HCT116 (cell line): ENCODE results near the gene C14orf132. TPM values are rescaled to one million over a fixed set of nuclear protein-coding genes. Genes with fewer than 3 reads are reported as not detected.

Experiments used
- ATAC-seq: fragments of 200-7000 bp; cut with Tn5 transposase; 2 replicates; pipeline ENCODE4 v1.9.1; 2020; ENCODE audit warnings: mild to moderate bottlenecking, moderate library complexity
- Bru-seq: library from RNA; stranded (reverse); fragments of 400-500 nt; gene quantifications from one replicate; lab custom pipeline; 2021; lab: Mats Ljungman, UMichigan
- BruChase-seq, 2 experiments: library from RNA; stranded (reverse); fragments of 400-500 nt; gene quantifications; one replicate each; lab custom pipeline; 2021; lab: Mats Ljungman, UMichigan
- BruUV-seq: library from RNA; stranded (reverse); fragments of 400-500 nt; replicated peaks from 2 replicates; lab custom pipeline; 2021; lab: Mats Ljungman, UMichigan
- CTCF ChIA-PET: fragments of 300-600 bp; sonication (Branson Sonifier 250); formaldehyde crosslinking; loops from one replicate; lab custom pipeline; 2021; ENCODE audit warnings: antibody characterized with exemption; lab: Charles Lee
- POLR2A ChIA-PET: fragments of 300-600, 350-600 bp; sonication (Branson Sonifier 250); formaldehyde crosslinking; loops from one replicate; lab custom pipeline; 2021; ENCODE audit warnings: antibody characterized with exemption; lab: Charles Lee
- RAD21 ChIA-PET, 2 experiments: fragments of 300-600 bp; sonication (Branson Sonifier 250); formaldehyde crosslinking; loops; one replicate each; lab custom pipeline; 2023; ENCODE audit warnings: low total read pairs in 2 of 2; ENCODE audit not compliant: uncharacterized antibody in 2 of 2, unreplicated experiment in 2 of 2, low non-redundant PET in 1 of 2; lab: Charles Lee
- DNase-seq: peaks from one replicate; pipeline ENCODE4 v3.0.0-alpha.2; 2010; ENCODE audit warnings: low read depth, low spot score
- H2AFZ ChIP-seq: fragments of 200-600 bp; shearing (Covaris generic), sonication (generic); 2 replicates; pipeline ENCODE4 v1.6.1; 2017; ENCODE audit warnings: low read depth, mixed run types, mixed read lengths, antibody characterized with exemption, low read length; ENCODE audit not compliant: poor library complexity, severe bottlenecking
- H3K27ac ChIP-seq: 2 replicates; pipeline ENCODE4 v1.5.1; 2012; ENCODE audit warnings: low read depth, low read length
- H3K27me3 ChIP-seq: fragments of 200-600 bp; sonication (generic); 2 replicates; pipeline ENCODE4 v1.6.1; 2016; ENCODE audit warnings: mixed run types, low read length, mixed read lengths; ENCODE audit not compliant: insufficient read depth
- H3K36me3 ChIP-seq, 2 experiments: fragments of 200-500 bp in 1 of 2; fragments of 200-600 bp in 1 of 2; sonication (Bioruptor generic) in 1 of 2; sonication (generic) in 1 of 2; 2 replicates each; pipeline versions ENCODE4 v1.5.1 to v1.6.1; 2014 to 2016; ENCODE audit warnings: low read length in 2 of 2, inconsistent platforms in 1 of 2, mixed read lengths in 1 of 2, mixed run types in 1 of 2; ENCODE audit not compliant: insufficient read depth in 2 of 2, control insufficient read depth in 1 of 2
- H3K4me1 ChIP-seq, 2 experiments: fragments of 200-600 bp in 1 of 2; sonication (generic) in 1 of 2; 2 replicates each; pipeline versions ENCODE4 v1.5.1 to v1.6.1; 2012 to 2017; ENCODE audit warnings: low read length in 2 of 2, inconsistent platforms in 1 of 2, mild to moderate bottlenecking in 1 of 2, mixed read lengths in 1 of 2, mixed run types in 1 of 2, moderate library complexity in 1 of 2; ENCODE audit not compliant: insufficient read depth in 2 of 2, control insufficient read depth in 1 of 2
- H3K4me2 ChIP-seq: fragments of 200-600 bp; sonication (generic); 2 replicates; pipeline ENCODE4 v1.6.1; 2017; ENCODE audit warnings: mixed run types, low read length, mixed read lengths
- H3K4me3 ChIP-seq, 2 experiments: fragments of 200-600 bp in 1 of 2; sonication (generic) in 1 of 2; replicated peaks in 1 of 2; 2 replicates each; pipeline ENCODE4 v1.5.1; 2011 to 2016; ENCODE audit warnings: low read length in 2 of 2, control low read depth in 1 of 2, low read depth in 1 of 2, mild to moderate bottlenecking in 1 of 2, mixed read lengths in 1 of 2, mixed run types in 1 of 2
- H3K79me2 ChIP-seq: fragments of 200-600 bp; sonication (generic); 2 replicates; pipeline ENCODE4 v1.6.1; 2017; ENCODE audit warnings: mild to moderate bottlenecking, mixed run types, low read length, moderate library complexity, mixed read lengths; ENCODE audit not compliant: insufficient read depth
- H3K9ac ChIP-seq: fragments of 200-600 bp; sonication (generic); 2 replicates; pipeline ENCODE4 v1.6.1; 2016; ENCODE audit warnings: low read length, mixed read lengths
- H3K9me2 ChIP-seq: fragments of 200-600 bp; sonication (generic), shearing (Covaris generic); 2 replicates; pipeline ENCODE4 v1.6.1; 2017; ENCODE audit warnings: mixed run types, mild to moderate bottlenecking, moderate library complexity; ENCODE audit not compliant: insufficient read depth
- H3K9me3 ChIP-seq, 2 experiments: fragments of 200-500 bp in 1 of 2; fragments of 200-600 bp in 1 of 2; sonication (Bioruptor generic) in 1 of 2; sonication (generic) in 1 of 2; 2 replicates each; pipeline ENCODE4 v1.6.1; 2014 to 2017; ENCODE audit warnings: low read length in 2 of 2, mixed read lengths in 2 of 2, inconsistent platforms in 1 of 2, low read depth in 1 of 2, mild to moderate bottlenecking in 1 of 2, mixed run types in 1 of 2, moderate library complexity in 1 of 2; ENCODE audit not compliant: control insufficient read depth in 1 of 2, insufficient read depth in 1 of 2
- H4K20me1 ChIP-seq: fragments of 200-600 bp; sonication (generic), shearing (Covaris generic); 2 replicates; pipeline ENCODE4 v1.6.1; 2017; ENCODE audit warnings: mixed run types, mild to moderate bottlenecking, moderate library complexity; ENCODE audit not compliant: insufficient read depth
- ATF3 ChIP-seq: IDR thresholded peaks from 2 replicates; pipeline ENCODE4 v1.6.1; 2012
- CBX3 ChIP-seq: IDR thresholded peaks from 2 replicates; pipeline ENCODE4 v1.6.1; 2012; ENCODE audit warnings: low read depth
- CEBPB ChIP-seq: IDR thresholded peaks from 2 replicates; pipeline ENCODE4 v1.6.1; 2012; ENCODE audit warnings: low read depth
- EGR1 ChIP-seq: IDR thresholded peaks from 2 replicates; pipeline ENCODE4 v1.6.1; 2012; ENCODE audit warnings: low read depth
- MAX ChIP-seq: IDR thresholded peaks from 2 replicates; pipeline ENCODE4 v1.6.1; 2012
- POLR2A ChIP-seq: IDR thresholded peaks from 2 replicates; pipeline ENCODE4 v1.7.0; 2011; ENCODE audit warnings: borderline replicate concordance; ENCODE audit not compliant: insufficient read depth, insufficient read length; ENCODE audit errors: extremely low read depth
- POLR2AphosphoS5 ChIP-seq: IDR thresholded peaks from 2 replicates; pipeline ENCODE4 v1.6.1; 2011; ENCODE audit warnings: mild to moderate bottlenecking, low read depth, low read length, moderate library complexity
- REST ChIP-seq: IDR thresholded peaks from 2 replicates; pipeline ENCODE4 v1.6.1; 2012; ENCODE audit warnings: low read depth
- SP1 ChIP-seq: IDR thresholded peaks from 2 replicates; pipeline ENCODE4 v1.6.1; 2012; ENCODE audit warnings: low read depth
- SRF ChIP-seq: IDR thresholded peaks from 2 replicates; pipeline ENCODE4 v1.6.1; 2012; ENCODE audit warnings: low read depth
- ZFX ChIP-seq: fragments of 450-650 bp; IDR thresholded peaks from 2 replicates; pipeline ENCODE4 v1.6.1; 2017
- intact Hi-C: fragments of 100-400 bp; cut with micrococcal nuclease; formaldehyde crosslinking; loops from 2 replicates; pipeline ENCODE4 v1.10.0; 2022
- long read RNA-seq: library from polyadenylated mRNA; unstranded; transcript quantifications from one replicate; pipeline ENCODE4 v2.0.0, GENCODE V29; 2021; ENCODE audit not compliant: unreplicated experiment
- polyA plus RNA-seq: library from polyadenylated mRNA; unstranded; fragments of >200 nt; gene quantifications from 2 replicates; pipeline ENCODE4 v1.2.1, GENCODE V29; 2012; ENCODE audit warnings: missing spikeins
- total RNA-seq: library from RNA; stranded (reverse); gene quantifications from one replicate; pipeline ENCODE4 v1.2.1, GENCODE V29; 2021; ENCODE audit not compliant: unreplicated experiment

C14orf132 gene
- 3.4 TPM for total RNA-seq
- 3.1 and 4.2 TPM in 2 replicates for polyA plus RNA-seq
- Bru-seq, nascent RNA = percentile 47 among the genes with signal in this experiment
- percentile 37 among the genes with signal in this experiment for BruChase-seq, experiment 1, labeled RNA remaining after a 6-hour chase
- percentile 44 among the genes with signal in this experiment for BruChase-seq, experiment 2, labeled RNA remaining after a 2-hour chase
- long read RNA-seq, full-length matches to known transcripts = 3 of 10 reads
- long read RNA-seq, partial matches to known transcripts = 1 of 10 reads
- long read RNA-seq, other reads (novel, unspliced or antisense) = 6 of 10 reads

GRCh38 chr14:96038920-96039632 is at the start of gene C14orf132:
TSS of gene C14orf132 (plus strand) at chr14:96039362. CDS start at chr14:96039501, 139 bp downstream.
- Histone ChIP-seq H3K9ac (peak within 1 kb of the TSS; percentile 63), H3K4me2 (peak within 1 kb of the TSS; percentile 99), H3K36me3 (no peaks in the 10 kb centered on the region), H3K27ac (peak within 1 kb of the TSS; percentile 69; the same call in 1 of the 2 replicates), H2AFZ (peak within 1 kb of the TSS; percentile 62), H3K9me3 (no peaks in the 10 kb centered on the region), H3K27me3 (no peaks in the 10 kb centered on the region), H3K4me3 (peak within 1 kb of the TSS; percentile 63 to 76), H3K79me2 (no peaks in the 10 kb centered on the region), H3K9me2 (no peaks in the 10 kb centered on the region), H3K4me1 (peaks cover 18 to 26% of the 10 kb centered on the region in 2 experiments), H4K20me1 (no peaks in the 10 kb centered on the region)
- ATAC-seq = peak; percentile 81
- peak; percentile 18 for DNase-seq
- intact Hi-C loops = no loop called here
- ChIA-PET POLR2A (no interaction called here), RAD21 (no interaction called here), CTCF (interaction anchor here (0.8 kb wide), 1 partner anchor 60 kb away, joined by 4 read pairs; no protein-coding TSS in a partner anchor)
- no TSS peak for BruUV-seq
- peak; percentile 86 for TF ChIP-seq POLR2AphosphoS5
- TF ChIP-seq CBX3 = no peak
- no peak for TF ChIP-seq CEBPB
- TF ChIP-seq ATF3 = no peak
- TF ChIP-seq REST = no peak
- TF ChIP-seq EGR1 = peak; percentile 48; the same call in 1 of the 2 replicates
- no peak for TF ChIP-seq SRF
- TF ChIP-seq MAX = no peak; the same call in 1 of the 2 replicates
- no peak; the same call in 1 of the 2 replicates for TF ChIP-seq SP1
- peak; percentile 49 for TF ChIP-seq POLR2A
- TF ChIP-seq ZFX = peak; percentile 32; the same call in 1 of the 2 replicates
